Sigmoid colon (tissue), 4 donors: Measurements from ENCODE around the gene SELE.

Experiments
- CTCF ChIP-seq, 4 experiments: fragments of 450-650 bp in 3 of 4; fragments of 200-600 bp in 1 of 4; IDR thresholded peaks; one replicate each; pipeline ENCODE4 v1.5.1; 2016 to 2019; ENCODE audit warnings: antibody characterized with exemption in 4 of 4, mild to moderate bottlenecking in 3 of 4, moderate library complexity in 2 of 4
- EP300 ChIP-seq, 4 donors: sonication (generic); formaldehyde crosslinking; IDR thresholded peaks; one replicate each; pipeline ENCODE4 v1.6.1; 2017; ENCODE audit warnings: antibody characterized with exemption in 4 of 4
- POLR2A ChIP-seq, 2 donors: fragments of 450-650 bp; IDR thresholded peaks; one replicate each; pipeline ENCODE4 v1.6.1; 2016; ENCODE audit warnings: antibody characterized with exemption in 2 of 2, mild to moderate bottlenecking in 2 of 2, moderate library complexity in 2 of 2

- TF ChIP-seq CTCF (IDR thresholded peaks at IDR 0.05) (no peak), EP300 (IDR thresholded peaks at IDR 0.05) (no peak), POLR2A (IDR thresholded peaks at IDR 0.05) (no peak)
Observed at GRCh38 chr1:169750041-169750440, 16.2 kb upstream of the SELE start.
